Measurements from ENCODE around the gene DHDDS. TPM values are rescaled to one million over a fixed set of nuclear protein-coding genes. Genes with fewer than 3 reads are reported as not detected.

The DHDDS gene
- total RNA-seq, 4 donors from 2014 or later: 36.5 to 66.7 (median 52.0) TPM

DNA sequence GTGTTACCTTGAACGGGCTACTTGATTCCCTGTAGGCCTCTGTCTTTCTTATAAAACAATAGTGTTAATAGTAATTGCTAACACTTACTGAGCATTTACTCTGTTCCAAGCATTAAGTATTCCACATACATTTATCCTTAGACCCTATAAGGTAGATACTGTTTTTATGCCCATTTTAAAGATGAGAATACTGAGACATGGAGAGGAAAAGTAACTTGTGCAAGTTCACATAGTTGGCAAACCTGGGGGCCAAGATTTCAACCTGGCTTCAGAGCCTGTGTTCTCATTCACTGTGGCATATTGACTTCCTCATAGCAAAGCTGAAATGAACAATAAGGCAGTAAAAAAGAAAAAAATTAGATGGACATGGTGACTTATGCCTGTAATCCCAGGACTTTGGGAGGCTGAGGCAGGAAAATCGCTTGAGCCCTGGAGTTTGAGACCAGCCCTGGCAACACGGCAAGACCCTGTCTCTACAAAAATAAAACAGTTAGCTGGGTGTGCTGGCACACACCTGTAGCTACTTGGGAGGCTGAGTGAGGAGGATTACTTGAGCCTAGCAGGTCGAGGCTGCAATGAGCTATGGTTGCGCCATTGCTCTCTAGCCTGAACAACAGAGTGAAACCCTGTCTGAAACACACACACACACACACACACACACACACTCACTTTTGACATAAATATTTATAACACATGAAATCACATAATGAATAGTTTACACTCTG, 20.5 kb downstream of the DHDDS start:
- H3K27ac ChIP-seq: no peak overlapping the region
- intact Hi-C loops (cut with DNase I): no loop called here
- no peak for TF ChIP-seq POLR2A (IDR thresholded peaks at IDR 0.05)
- TF ChIP-seq, protein P1, sequence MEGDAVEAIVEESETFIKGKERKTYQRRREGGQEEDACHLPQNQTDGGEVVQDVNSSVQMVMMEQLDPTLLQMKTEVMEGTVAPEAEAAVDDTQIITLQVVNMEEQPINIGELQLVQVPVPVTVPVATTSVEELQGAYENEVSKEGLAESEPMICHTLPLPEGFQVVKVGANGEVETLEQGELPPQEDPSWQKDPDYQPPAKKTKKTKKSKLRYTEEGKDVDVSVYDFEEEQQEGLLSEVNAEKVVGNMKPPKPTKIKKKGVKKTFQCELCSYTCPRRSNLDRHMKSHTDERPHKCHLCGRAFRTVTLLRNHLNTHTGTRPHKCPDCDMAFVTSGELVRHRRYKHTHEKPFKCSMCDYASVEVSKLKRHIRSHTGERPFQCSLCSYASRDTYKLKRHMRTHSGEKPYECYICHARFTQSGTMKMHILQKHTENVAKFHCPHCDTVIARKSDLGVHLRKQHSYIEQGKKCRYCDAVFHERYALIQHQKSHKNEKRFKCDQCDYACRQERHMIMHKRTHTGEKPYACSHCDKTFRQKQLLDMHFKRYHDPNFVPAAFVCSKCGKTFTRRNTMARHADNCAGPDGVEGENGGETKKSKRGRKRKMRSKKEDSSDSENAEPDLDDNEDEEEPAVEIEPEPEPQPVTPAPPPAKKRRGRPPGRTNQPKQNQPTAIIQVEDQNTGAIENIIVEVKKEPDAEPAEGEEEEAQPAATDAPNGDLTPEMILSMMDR (IDR thresholded peaks at IDR 0.05): no peak
- 94 to 96% methylated on average over 5 of the region's 5 CpGs for WGBS, 2 donors
- H3K36me3 ChIP-seq: peaks cover 2 to 9% of the 10 kb centered on the region in 2 donors
- H3K4me1 ChIP-seq: no peaks in the 10 kb centered on the region
- no peaks in the 10 kb centered on the region for H3K9me3 ChIP-seq
- no peak for DNase-seq
- H3K27me3 ChIP-seq: no peaks in the 10 kb centered on the region
- no peak overlapping the region for H3K4me3 ChIP-seq (replicated peaks in 1 of 3)

DNA sequence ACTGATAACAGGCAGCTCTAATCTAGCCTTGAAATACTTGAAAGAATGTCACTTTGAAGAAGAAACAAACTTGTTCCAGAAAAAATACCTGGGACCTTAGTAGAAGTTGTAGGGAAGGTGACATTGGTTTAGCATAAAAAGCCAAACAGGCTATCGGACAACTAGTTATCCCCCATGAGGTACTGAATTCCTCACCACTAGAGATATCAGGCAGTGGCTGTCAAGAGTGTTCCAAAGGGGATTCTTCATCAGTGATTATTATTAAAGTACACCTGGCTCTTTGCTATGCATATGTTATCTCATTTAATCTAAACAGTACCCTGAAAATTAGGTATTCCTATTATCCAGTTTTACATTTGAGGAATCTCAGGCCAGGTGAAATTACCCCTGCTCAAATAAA, 27.0 kb downstream of the DHDDS start:
- no peak for DNase-seq
- 78 to 92% methylated on average over 1 of the region's 1 CpG for WGBS, 2 donors
- H3K27me3 ChIP-seq: no peaks in the 10 kb centered on the region
- H3K4me3 ChIP-seq (replicated peaks in 1 of 3): no peak overlapping the region
- intact Hi-C loops (cut with DNase I): no loop called here
- peaks cover 9 to 23% of the 10 kb centered on the region in 2 donors for H3K36me3 ChIP-seq
- H3K27ac ChIP-seq: no peak overlapping the region
- H3K9me3 ChIP-seq: no peaks in the 10 kb centered on the region
- no peaks in the 10 kb centered on the region for H3K4me1 ChIP-seq
- TF ChIP-seq, protein P1 (IDR thresholded peaks at IDR 0.05): no peak
- no peak for TF ChIP-seq POLR2A (IDR thresholded peaks at IDR 0.05)

DNA sequence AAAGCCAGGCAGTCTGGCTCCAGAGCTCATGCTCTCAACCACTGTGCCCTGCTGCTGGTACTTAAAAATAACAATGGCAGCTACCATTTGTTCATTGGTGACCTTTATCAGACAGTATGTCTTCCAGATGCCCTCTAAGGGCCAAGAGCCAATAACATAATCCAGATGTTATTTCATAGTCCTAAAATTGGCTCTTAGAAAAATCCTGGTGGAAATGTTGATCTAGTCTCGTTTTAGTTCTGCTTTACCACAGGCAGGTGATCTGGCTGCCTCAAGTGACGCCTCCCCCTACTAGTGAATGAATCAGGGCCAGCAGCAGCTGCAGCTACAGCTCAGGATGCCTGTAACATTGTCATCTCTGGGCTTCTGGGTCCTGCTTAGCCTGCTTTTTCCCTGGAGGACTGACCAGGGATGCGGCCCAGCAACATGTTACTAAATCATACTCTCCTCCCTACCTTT, 27.5 kb downstream of the DHDDS start:
- WGBS, 2 donors: 87 to 89% methylated on average over 3 of the region's 3 CpGs
- H3K36me3 ChIP-seq: peaks cover 11 to 26% of the 10 kb centered on the region in 2 donors
- DNase-seq: no peak
- TF ChIP-seq, protein P1 (IDR thresholded peaks at IDR 0.05): no peak
- no peak for TF ChIP-seq POLR2A (IDR thresholded peaks at IDR 0.05)
- no peaks in the 10 kb centered on the region for H3K4me1 ChIP-seq
- no peak overlapping the region for H3K4me3 ChIP-seq (replicated peaks in 1 of 3)
- intact Hi-C loops (cut with DNase I): no loop called here
- no peaks in the 10 kb centered on the region for H3K27me3 ChIP-seq
- no peaks in the 10 kb centered on the region for H3K9me3 ChIP-seq
- H3K27ac ChIP-seq: no peak overlapping the region

DNA sequence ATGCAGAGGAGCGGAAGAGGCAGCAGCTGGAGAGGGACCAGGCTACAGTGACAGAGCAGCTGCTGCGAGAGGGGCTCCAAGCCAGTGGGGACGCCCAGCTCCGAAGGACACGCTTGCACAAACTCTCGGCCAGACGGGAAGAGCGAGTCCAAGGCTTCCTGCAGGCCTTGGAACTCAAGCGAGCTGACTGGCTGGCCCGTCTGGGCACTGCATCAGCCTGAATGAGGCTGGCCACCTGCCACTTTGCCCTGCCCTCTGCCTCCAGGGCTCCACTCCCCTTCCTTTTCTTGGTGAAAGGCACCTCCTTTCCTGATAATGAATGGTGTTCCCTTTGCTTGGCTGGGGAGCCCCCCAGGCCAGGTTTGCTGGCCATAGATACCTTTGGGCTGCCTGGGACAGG, 36.8 kb downstream of the DHDDS start:
- H3K27ac ChIP-seq: no peak overlapping the region
- H3K27me3 ChIP-seq: no peaks in the 10 kb centered on the region
- TF ChIP-seq, protein P1 (IDR thresholded peaks at IDR 0.05): no peak
- WGBS, 2 donors: 72 to 80% methylated on average over 10 of the region's 10 CpGs
- peaks cover 13 to 18% of the 10 kb centered on the region in 2 donors for H3K4me1 ChIP-seq
- H3K4me3 ChIP-seq (replicated peaks in 1 of 3): no peak overlapping the region
- H3K9me3 ChIP-seq: no peaks in the 10 kb centered on the region
- H3K36me3 ChIP-seq: peaks cover 23 to 27% of the 10 kb centered on the region in 2 donors
- intact Hi-C loops (cut with DNase I): no loop called here
- no peak for DNase-seq

DNA sequence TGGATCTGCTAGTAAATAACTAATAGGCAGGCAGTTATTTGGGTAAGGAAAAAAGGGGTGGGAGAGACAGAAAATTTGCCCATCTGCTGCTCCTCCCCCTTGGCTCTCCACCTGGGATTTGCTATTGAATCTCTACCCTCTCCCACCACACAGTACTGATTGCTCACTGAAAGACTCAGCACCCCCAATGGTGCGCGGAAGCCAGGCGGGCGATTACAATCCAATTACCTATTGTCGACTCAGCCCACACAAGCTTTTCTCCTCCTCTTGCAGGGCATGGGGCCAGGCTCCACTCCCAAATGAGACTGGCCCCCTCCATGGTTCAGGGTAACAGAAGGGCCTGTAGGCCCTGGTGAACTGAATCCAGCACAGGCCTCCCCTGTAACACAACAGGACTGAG, 37.4 kb downstream of the DHDDS start:
- H3K9me3 ChIP-seq: no peaks in the 10 kb centered on the region
- no peaks in the 10 kb centered on the region for H3K27me3 ChIP-seq
- H3K27ac ChIP-seq: no peak overlapping the region
- DNase-seq: no peak
- WGBS, 2 donors: 90 to 92% methylated on average over 5 of the region's 5 CpGs
- H3K4me3 ChIP-seq (replicated peaks in 1 of 3): no peak overlapping the region
- no peak for TF ChIP-seq POLR2A (IDR thresholded peaks at IDR 0.05)
- H3K4me1 ChIP-seq: peaks cover 15 to 24% of the 10 kb centered on the region in 2 donors
- H3K36me3 ChIP-seq: peaks cover 25 to 26% of the 10 kb centered on the region in 2 donors
- intact Hi-C loops (cut with DNase I): no loop called here
